Pancreas (tissue), 10 donors: ENCODE results near the gene TMEM217. TPM values are rescaled to one million over a fixed set of nuclear protein-coding genes. Genes with fewer than 3 reads are reported as not detected.

Experiments
- ATAC-seq, 4 donors: fragments of 200-7000 bp; cut with Tn5 transposase; one replicate each; pipeline versions ENCODE4 v1.8.0 to v1.9.1; 2020; ENCODE audit warnings: mild to moderate bottlenecking in 4 of 4, moderate library complexity in 4 of 4
- DNase-seq, 6 donors: peaks; one replicate each; pipeline ENCODE4 v3.0.0-alpha.2; 2020
- FAIRE-seq: peaks from 2 replicates; lab custom pipeline; 2012; peaks lifted over from hg19 to GRCh38; lab: Jason Lieb, UNC
- H3K27ac ChIP-seq, 4 donors: fragments of 200-600 bp; sonication (generic); 1 replicate in 3 of 4; 2 replicates in 1 of 4; pipeline versions ENCODE4 v1.5.0 to v1.8.0; 2020
- H3K27me3 ChIP-seq, 4 donors: fragments of 200-600 bp; one replicate each; pipeline ENCODE4 v1.8.0; 2021
- H3K36me3 ChIP-seq, 3 donors: fragments of 200-600 bp; sonication (generic) in 1 of 3; one replicate each; pipeline versions ENCODE4 v1.5.0 to v1.8.0; 2020 to 2021
- H3K4me1 ChIP-seq, 3 donors: fragments of 200-600 bp; one replicate each; pipeline ENCODE4 v1.8.0; 2021
- H3K4me3 ChIP-seq, 4 donors: fragments of 200-600 bp; sonication (generic) in 2 of 4; one replicate each; pipeline versions ENCODE4 v1.5.0 to v1.8.0; 2020 to 2021
- H3K9me3 ChIP-seq, 4 donors: fragments of 200-600 bp; one replicate each; pipeline ENCODE4 v1.8.0; 2021
- WGBS, 2 donors: extraction: QIAGEN DNeasy Blood & Tissue Kit; methylation state at CpG; one replicate each; pipeline ENCODE4 v1.1.7; 2013; 5-methylcytosine and 5-hydroxymethylcytosine counted together
- intact Hi-C, 3 donors: fragments of 100-400 bp; cut with DNase I; formaldehyde crosslinking; loops; one replicate each; pipeline versions ENCODE4 v1.11.1 to v1.14.2; 2022
- polyA plus RNA-seq, 2 donors: library from polyadenylated mRNA; stranded (reverse); fragments of 200-250 nt; gene quantifications; one replicate each; pipeline ENCODE4 v1.2.3, GENCODE V29; 2013
- total RNA-seq, 6 donors: library from RNA; stranded (reverse); fragmentation: NEBNext Ultra II Directional in 4 of 6; extraction: Animal tissue kit (Norgen Biotek cat#: 25700) in 4 of 6; gene quantifications; one replicate each; pipeline versions ENCODE4 v1.2.1 to v1.2.4, GENCODE V29; 2021 to 2023
- TF ChIP-seq, protein P1 (sequence below), 4 donors: fragments of 200-600 bp; sonication (generic) in 3 of 4; IDR thresholded peaks; one replicate each; pipeline versions ENCODE4 v1.5.0 to v1.8.0; 2021; ENCODE audit warnings: antibody characterized with exemption in 4 of 4
- donor health status: healthy with polysubstance abuse.
- donor health status: DM: no; HTN: no; CAD: no; lungs with moderate emphysema.
- donor health status: DM: no; HTN: no; CAD: no.
- donor health status: control.
- donor health status: control.
- donor health status: Bipolar disorder and iron deficiency.
- donor health status: DM: yes; HTN: yes; CAD: no.
- donor health status: DM: no; HTN: no; CAD: no.
- donor health status: DM: no; HTN: no; CAD: no.
- donor health status: DM: yes; HTN: yes; CAD: no.

TMEM217 gene
- total and polyA plus RNA-seq, 8 donors, result 0.19 to 2.1 (median 1.3) TPM

DNA sequence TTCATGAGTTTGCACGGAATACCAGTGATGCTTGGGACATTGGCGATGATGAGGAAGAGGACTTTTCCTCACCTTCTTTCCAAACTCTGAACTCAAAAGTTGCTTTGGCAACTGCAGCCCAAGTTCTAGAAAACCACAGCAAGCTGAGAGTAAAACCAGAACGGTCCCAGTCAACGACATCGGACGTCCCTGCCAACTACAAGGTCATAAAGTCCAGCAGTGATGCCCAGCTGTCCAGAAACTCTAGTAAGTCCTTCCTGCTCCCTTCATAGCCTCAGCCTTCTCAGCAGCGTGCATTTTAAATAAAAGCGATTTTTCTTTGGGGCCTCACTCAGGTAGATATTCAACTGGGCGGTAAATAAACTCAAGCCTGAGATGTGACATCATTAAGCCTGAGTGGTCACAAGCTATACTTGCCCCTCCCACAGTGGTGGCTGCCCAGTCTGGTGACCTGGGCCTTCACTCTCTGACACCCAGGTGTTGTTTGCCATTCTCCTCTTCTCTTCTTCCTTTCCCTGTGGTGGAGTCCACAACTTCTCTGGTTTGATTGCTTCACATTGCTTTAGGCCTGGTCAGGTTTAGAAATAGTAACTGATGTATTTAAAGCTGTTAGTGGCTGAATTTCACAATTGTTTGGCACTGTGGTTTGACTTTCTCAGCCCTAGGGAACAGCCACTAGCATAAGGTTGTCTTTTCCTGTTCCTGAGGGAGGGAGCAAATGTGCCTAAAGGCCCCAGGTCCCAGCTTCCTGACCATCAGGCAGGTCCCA is 21.6 kb upstream of the TMEM217 start:
- ATAC-seq (peak in 1 of 4 donors; percentile 20), FAIRE-seq (no peak), DNase-seq (no peak)
- H3K4me1 ChIP-seq, result peaks cover 0 to 19% (median 13%) of the 10 kb centered on the region in 3 donors
- WGBS, 2 donors, result 81 to 86% methylated on average over 9 of the region's 9 CpGs
- no peak overlapping the region for H3K4me3 ChIP-seq
- TF ChIP-seq, protein P1, sequence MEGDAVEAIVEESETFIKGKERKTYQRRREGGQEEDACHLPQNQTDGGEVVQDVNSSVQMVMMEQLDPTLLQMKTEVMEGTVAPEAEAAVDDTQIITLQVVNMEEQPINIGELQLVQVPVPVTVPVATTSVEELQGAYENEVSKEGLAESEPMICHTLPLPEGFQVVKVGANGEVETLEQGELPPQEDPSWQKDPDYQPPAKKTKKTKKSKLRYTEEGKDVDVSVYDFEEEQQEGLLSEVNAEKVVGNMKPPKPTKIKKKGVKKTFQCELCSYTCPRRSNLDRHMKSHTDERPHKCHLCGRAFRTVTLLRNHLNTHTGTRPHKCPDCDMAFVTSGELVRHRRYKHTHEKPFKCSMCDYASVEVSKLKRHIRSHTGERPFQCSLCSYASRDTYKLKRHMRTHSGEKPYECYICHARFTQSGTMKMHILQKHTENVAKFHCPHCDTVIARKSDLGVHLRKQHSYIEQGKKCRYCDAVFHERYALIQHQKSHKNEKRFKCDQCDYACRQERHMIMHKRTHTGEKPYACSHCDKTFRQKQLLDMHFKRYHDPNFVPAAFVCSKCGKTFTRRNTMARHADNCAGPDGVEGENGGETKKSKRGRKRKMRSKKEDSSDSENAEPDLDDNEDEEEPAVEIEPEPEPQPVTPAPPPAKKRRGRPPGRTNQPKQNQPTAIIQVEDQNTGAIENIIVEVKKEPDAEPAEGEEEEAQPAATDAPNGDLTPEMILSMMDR (IDR thresholded peaks at IDR 0.05), result no peak
- H3K36me3 ChIP-seq, result peaks cover 0 to 25% (median 5%) of the 10 kb centered on the region in 3 donors
- no peak overlapping the region for H3K27ac ChIP-seq
- no peaks in the 10 kb centered on the region for H3K9me3 ChIP-seq
- no peaks in the 10 kb centered on the region for H3K27me3 ChIP-seq
- intact Hi-C loops, result no loop called here

DNA sequence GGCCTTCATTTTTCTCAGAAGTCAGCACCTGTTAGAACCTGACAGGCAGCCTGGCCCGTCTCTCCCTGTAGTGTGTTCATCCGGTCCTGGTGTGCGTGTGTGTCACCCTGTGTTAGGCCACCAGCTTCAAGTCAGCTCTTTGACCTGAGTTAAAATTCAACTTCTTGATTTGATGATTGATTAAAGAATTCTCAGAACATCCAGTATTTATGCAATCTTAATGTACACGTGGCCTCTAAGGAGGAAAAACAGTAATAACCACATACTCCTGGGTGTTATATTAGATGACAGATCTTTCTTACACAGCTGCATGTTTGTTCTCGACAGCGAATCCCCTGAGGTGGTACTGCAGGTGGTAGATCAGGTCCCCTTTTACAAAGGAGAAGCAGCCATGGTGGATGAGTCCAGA is 19.1 kb upstream of the TMEM217 start:
- no peak for DNase-seq
- Histone ChIP-seq H3K4me1 (peaks cover 0 to 7% (median 5%) of the 10 kb centered on the region in 3 donors), H3K4me3 (no peak overlapping the region), H3K36me3 (peaks cover 0 to 10% (median 0%) of the 10 kb centered on the region in 3 donors), H3K27ac (no peak overlapping the region), H3K9me3 (no peaks in the 10 kb centered on the region), H3K27me3 (no peaks in the 10 kb centered on the region)
- no peak for FAIRE-seq
- ATAC-seq, result peak in 3 of 4 donors; percentile 56 to 65 (median 59)
- TF ChIP-seq, protein P1 (IDR thresholded peaks at IDR 0.05), result no peak
- 61 to 63% methylated on average over 6 of the region's 6 CpGs for WGBS, 2 donors
- intact Hi-C loops, result no loop called here

DNA sequence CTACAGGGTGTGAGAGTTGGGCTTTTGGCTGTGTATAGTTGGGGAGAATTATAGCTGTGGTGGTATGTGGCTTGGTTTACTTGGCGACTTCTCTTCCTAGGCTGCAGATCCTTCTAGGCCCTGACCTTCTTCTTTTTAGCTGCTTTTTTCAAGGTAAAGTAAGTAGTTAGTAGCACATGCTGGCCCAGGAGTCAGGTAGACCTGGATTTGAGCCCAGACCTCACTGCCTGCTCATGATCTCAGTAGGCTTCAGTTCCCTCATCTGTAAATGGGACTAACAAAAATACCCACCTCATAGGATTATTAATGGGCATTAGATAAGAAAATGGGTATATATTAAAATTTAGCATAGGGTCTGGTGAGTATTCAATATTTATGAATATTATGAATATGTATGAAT is 17.4 kb upstream of the TMEM217 start:
- TF ChIP-seq, protein P1 (IDR thresholded peaks at IDR 0.05), result no peak
- ATAC-seq, result peak in 3 of 4 donors; percentile 25 to 69 (median 62)
- peaks cover 0 to 7% (median 5%) of the 10 kb centered on the region in 3 donors for H3K4me1 ChIP-seq
- H3K27me3 ChIP-seq, result no peaks in the 10 kb centered on the region
- no peaks in the 10 kb centered on the region for H3K9me3 ChIP-seq
- 45 to 63% methylated on average over 1 of the region's 1 CpG for WGBS, 2 donors
- H3K27ac ChIP-seq, result no peak overlapping the region
- no peaks in the 10 kb centered on the region for H3K36me3 ChIP-seq
- no peak for DNase-seq
- intact Hi-C loops, result no loop called here
- FAIRE-seq, result no peak
- H3K4me3 ChIP-seq, result no peak overlapping the region

DNA sequence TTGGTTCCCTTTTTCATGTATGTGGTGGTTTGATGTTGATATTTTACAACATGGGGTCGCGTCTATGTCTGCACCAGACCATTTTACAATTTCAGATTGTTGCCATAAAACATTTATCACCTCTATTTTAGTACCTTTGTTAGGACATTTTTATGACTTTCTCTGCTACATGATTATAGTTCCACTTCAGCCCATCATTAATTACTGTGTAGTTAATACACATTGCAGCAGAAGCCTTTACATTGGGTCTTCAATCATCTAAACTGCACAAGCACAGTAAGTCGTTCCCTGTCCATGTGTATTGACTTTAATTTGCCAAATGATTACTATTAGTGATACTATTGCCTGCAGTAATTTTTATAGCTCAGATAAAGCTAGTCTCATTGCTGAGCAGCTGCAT is 15.7 kb upstream of the TMEM217 start:
- intact Hi-C loops, result no loop called here
- WGBS, 2 donors, result 55 to 61% methylated on average over 3 of the region's 3 CpGs
- Histone ChIP-seq H3K4me3 (no peak overlapping the region), H3K36me3 (no peaks in the 10 kb centered on the region), H3K9me3 (no peaks in the 10 kb centered on the region), H3K4me1 (peaks cover 0 to 7% (median 0%) of the 10 kb centered on the region in 3 donors), H3K27ac (no peak overlapping the region), H3K27me3 (no peaks in the 10 kb centered on the region)
- ATAC-seq (no peak), FAIRE-seq (no peak), DNase-seq (no peak)
- TF ChIP-seq, protein P1 (IDR thresholded peaks at IDR 0.05), result no peak
